ENCODE data around the gene RPH3AL. TPM values are rescaled to one million over a fixed set of nuclear protein-coding genes. Genes with fewer than 3 reads are reported as not detected.
"Not testable (repeated sequence)": the region's sequence is repeated elsewhere in the genome, so short reads cannot be mapped to it uniquely, and the experiment has no call there.

The RPH3AL gene
- total RNA-seq, 1 experiment from 2014 or later, result 24.9 TPM

DNA sequence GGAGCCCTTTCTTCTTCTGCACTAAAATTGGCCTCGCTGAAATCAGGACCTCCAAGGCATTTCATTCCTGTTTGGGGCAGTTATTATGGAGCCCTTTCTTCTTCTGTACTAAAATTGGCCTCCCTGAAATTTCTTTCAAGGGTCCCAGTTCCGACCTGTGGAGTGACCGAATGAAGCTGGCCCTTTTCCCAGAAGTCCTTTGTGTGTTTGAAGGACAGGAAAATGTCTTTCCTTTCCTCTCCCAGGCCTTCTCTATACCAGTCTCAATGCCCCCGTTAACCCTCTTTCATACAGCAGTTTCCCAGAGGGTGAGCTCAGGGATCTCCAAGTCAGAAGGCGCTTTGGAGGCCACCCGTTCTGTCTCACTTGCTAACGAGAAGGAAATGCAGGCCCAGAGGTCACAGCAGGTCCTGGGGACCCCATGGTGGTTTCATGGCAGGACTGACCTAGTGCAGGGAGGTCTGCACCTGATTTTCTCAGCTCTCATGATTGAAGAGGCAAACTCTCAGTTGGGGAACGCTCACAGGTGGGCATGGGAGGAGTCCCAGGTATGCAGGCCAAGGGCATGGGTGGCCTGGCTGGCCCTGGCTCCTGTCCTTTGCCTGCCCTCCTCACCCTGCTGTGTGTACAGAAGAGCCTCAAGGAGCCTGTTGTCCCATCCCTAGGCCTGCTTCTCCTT lies 134.0 kb downstream of the RPH3AL start:
- Histone ChIP-seq H4K20me1 (ENCODE audit: low read length) (no peaks in the 10 kb centered on the region), H3K79me2 (ENCODE audit: low read length) (no peaks in the 10 kb centered on the region), H2AFZ (ENCODE audit: low read length) (no peak overlapping the region), H3F3A (ENCODE audit: low read length, unreplicated experiment) (no peaks in the 10 kb centered on the region), H3K4me1 (ENCODE audit: insufficient read depth, low read length) (no peaks in the 10 kb centered on the region), H3K9me3 (ENCODE audit: low read length) (no peaks in the 10 kb centered on the region), H3K27ac (ENCODE audit: low read length) (no peak overlapping the region), H3K27me3 (ENCODE audit: low read length) (no peaks in the 10 kb centered on the region), H3K4me3 (ENCODE audit: low read length) (no peak overlapping the region), H3K4me2 (ENCODE audit: low read length) (no peak overlapping the region), H3K9ac (ENCODE audit: low read length) (no peak overlapping the region), H3K36me3 (ENCODE audit: low read depth, low read length) (no peaks in the 10 kb centered on the region), H3K9me2 (replicated peaks; ENCODE audit: low read length) (no peaks in the 10 kb centered on the region)
- no TSS peak for BruUV-seq (replicated peaks)
- DNase-seq (no peak), ATAC-seq (no peak)
- ChIA-PET POLR2A (ENCODE audit: unreplicated experiment) (no interaction called here), CTCF (no interaction called here)
- TF ChIP-seq EZH2 (IDR thresholded peaks at IDR 0.05; ENCODE audit: low read length, unreplicated experiment) (no peak), CTCF (conservative IDR thresholded peaks at IDR 0.05; ENCODE audit: low read depth, low read length) (no peak), EZH2phosphoT487 (IDR thresholded peaks at IDR 0.05; ENCODE audit: borderline replicate concordance, low read length) (no peak)
- intact Hi-C loops (cut with micrococcal nuclease), result no loop called here

GRCh38 chr17:216625-217024 lies 136.0 kb downstream of the RPH3AL start:
- POLR2A ChIA-PET (ENCODE audit: unreplicated experiment), result no interaction called here
- Histone ChIP-seq H3K27me3 (ENCODE audit: low read length) (no peaks in the 10 kb centered on the region), H3K9ac (ENCODE audit: low read length) (no peak overlapping the region), H3K9me2 (replicated peaks; ENCODE audit: low read length) (no peaks in the 10 kb centered on the region), H3K9me3 (ENCODE audit: low read length) (no peaks in the 10 kb centered on the region), H3K27ac (ENCODE audit: low read length) (no peak overlapping the region), H4K20me1 (ENCODE audit: low read length) (no peaks in the 10 kb centered on the region), H2AFZ (ENCODE audit: low read length) (no peak overlapping the region), H3K4me2 (ENCODE audit: low read length) (no peak overlapping the region), H3F3A (ENCODE audit: low read length, unreplicated experiment) (no peaks in the 10 kb centered on the region), H3K79me2 (ENCODE audit: low read length) (no peaks in the 10 kb centered on the region), H3K4me3 (ENCODE audit: low read length) (no peak overlapping the region), H3K4me1 (ENCODE audit: insufficient read depth, low read length) (no peaks in the 10 kb centered on the region), H3K36me3 (ENCODE audit: low read depth, low read length) (no peaks in the 10 kb centered on the region)
- TF ChIP-seq EZH2phosphoT487 (IDR thresholded peaks at IDR 0.05; ENCODE audit: borderline replicate concordance, low read length) (no peak), EZH2 (IDR thresholded peaks at IDR 0.05; ENCODE audit: low read length, unreplicated experiment) (no peak)
- CTCF ChIA-PET, result no interaction called here
- BruUV-seq (replicated peaks), result no TSS peak
- DNase-seq (no peak), ATAC-seq (no peak)
- intact Hi-C loops (cut with micrococcal nuclease), result no loop called here

DNA sequence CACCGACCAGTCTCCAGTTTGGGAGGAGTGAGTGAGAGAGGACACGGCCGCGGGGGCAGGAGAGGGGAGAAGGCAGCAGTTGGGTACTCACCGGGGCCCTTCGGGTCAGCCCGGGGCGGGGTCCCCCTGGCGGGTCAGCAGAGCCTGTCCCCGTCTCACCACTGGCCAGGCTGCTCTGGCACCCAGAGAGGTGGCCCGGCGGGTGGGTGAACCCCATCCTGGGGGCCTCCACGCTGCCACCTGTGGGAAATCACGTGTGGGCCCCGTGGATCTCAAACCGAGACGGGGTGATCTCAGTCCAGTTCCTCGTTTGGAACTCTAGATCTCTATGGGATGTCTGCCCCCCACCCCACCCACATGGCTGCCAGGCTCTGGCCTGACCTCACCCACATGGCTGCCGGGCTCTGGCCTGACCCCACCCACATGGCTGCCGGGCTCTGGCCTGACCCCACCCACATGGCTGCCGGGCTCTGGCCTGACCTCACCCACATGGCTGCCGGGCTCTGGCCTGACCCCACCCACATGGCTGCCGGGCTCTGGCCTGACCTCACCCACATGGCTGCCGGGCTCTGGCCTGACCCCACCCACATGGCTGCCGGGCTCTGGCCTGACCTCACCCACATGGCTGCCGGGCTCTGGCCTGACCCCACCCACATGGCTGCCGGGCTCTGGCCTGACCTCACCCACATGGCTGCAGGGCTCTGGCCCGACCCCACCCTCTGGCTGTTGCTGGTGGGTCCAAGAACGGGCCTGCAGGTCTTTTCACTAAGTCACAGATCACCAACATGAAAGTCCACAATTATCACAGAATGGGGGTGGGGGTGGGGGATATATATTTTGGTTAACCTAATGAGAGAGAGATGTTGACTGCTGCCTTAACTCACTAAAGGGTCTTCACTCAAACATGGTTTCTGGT lies 136.8 kb downstream of the RPH3AL start:
- H2AFZ ChIP-seq (ENCODE audit: low read length); BruUV-seq (replicated peaks); H3K27me3 ChIP-seq (ENCODE audit: low read length); H3K4me2 ChIP-seq (ENCODE audit: low read length); H3F3A ChIP-seq (ENCODE audit: low read length, unreplicated experiment); H4K20me1 ChIP-seq (ENCODE audit: low read length); H3K9me2 ChIP-seq (replicated peaks; ENCODE audit: low read length); H3K4me3 ChIP-seq (ENCODE audit: low read length); H3K4me1 ChIP-seq (ENCODE audit: insufficient read depth, low read length); intact Hi-C loops (cut with micrococcal nuclease); ATAC-seq; POLR2A ChIA-PET (ENCODE audit: unreplicated experiment); H3K27ac ChIP-seq (ENCODE audit: low read length); H3K9me3 ChIP-seq (ENCODE audit: low read length); CTCF ChIA-PET; H3K36me3 ChIP-seq (ENCODE audit: low read depth, low read length); H3K9ac ChIP-seq (ENCODE audit: low read length); H3K79me2 ChIP-seq (ENCODE audit: low read length); DNase-seq: not testable (repeated sequence)

Data from PC-3 (cell line).